SU-DHL-6 (cell line): Measurements from ENCODE around the gene PALLD.

ENCODE experiments used
- H2AFZ ChIP-seq: fragments of 200-600 bp; sonication (generic); 2 replicates; pipeline ENCODE4 v1.6.1; 2014; ENCODE audit warnings: low read depth, mild to moderate bottlenecking, moderate library complexity, mixed read lengths, antibody characterized with exemption, low read length; ENCODE audit not compliant: severe bottlenecking
- H3F3A ChIP-seq: fragments of 200-600 bp; shearing (Covaris generic); 2 replicates; pipeline ENCODE4 v1.6.0; 2016; ENCODE audit warnings: antibody characterized with exemption, mild to moderate bottlenecking; ENCODE audit not compliant: insufficient read depth
- H3K27ac ChIP-seq: fragments of 200-600 bp; sonication (generic); 2 replicates; pipeline ENCODE4 v1.5.1; 2016; ENCODE audit warnings: low read depth, mild to moderate bottlenecking, low read length, moderate library complexity, mixed read lengths
- H3K27me3 ChIP-seq: fragments of 200-600 bp; sonication (generic), shearing (Covaris generic); 2 replicates; pipeline ENCODE4 v1.6.0; 2014; ENCODE audit warnings: mild to moderate bottlenecking, low read length
- H3K36me3 ChIP-seq: fragments of 200-600 bp; sonication (generic); 2 replicates; pipeline ENCODE4 v1.6.1; 2014; ENCODE audit warnings: mild to moderate bottlenecking, low read length, mixed read lengths
- H3K4me2 ChIP-seq: fragments of 300-600, 200-600 bp; shearing (Covaris generic), sonication (generic); 2 replicates; pipeline ENCODE4 v1.6.0; 2014; ENCODE audit warnings: low read length, low read depth, mild to moderate bottlenecking; ENCODE audit not compliant: poor library complexity, severe bottlenecking
- H3K4me3 ChIP-seq: fragments of 200-600 bp; sonication (generic); 2 replicates; pipeline ENCODE4 v1.5.1; 2014; ENCODE audit warnings: antibody characterized with exemption, low read length, mild to moderate bottlenecking, mixed read lengths; ENCODE audit not compliant: insufficient read depth, poor library complexity, severe bottlenecking
- H3K79me2 ChIP-seq: fragments of 200-600 bp; sonication (generic); 2 replicates; pipeline ENCODE4 v1.6.1; 2014; ENCODE audit warnings: mild to moderate bottlenecking, low read length, moderate library complexity; ENCODE audit not compliant: insufficient read depth
- H3K9ac ChIP-seq: fragments of 200-600 bp; sonication (generic); 2 replicates; pipeline ENCODE4 v1.7.0; 2014; ENCODE audit warnings: mild to moderate bottlenecking, low read length
- H3K9me2 ChIP-seq: fragments of 200-600 bp; sonication (generic); replicated peaks from 2 replicates; pipeline ENCODE4 v1.6.1; 2014; ENCODE audit warnings: low read length; ENCODE audit not compliant: insufficient read depth
- H3K9me3 ChIP-seq: fragments of 200-600 bp; sonication (generic); 2 replicates; pipeline ENCODE4 v1.6.1; 2014; ENCODE audit warnings: low read length, mixed read lengths; ENCODE audit not compliant: insufficient read depth
- H4K20me1 ChIP-seq: fragments of 200-600 bp; sonication (generic); 2 replicates; pipeline ENCODE4 v1.6.1; 2014; ENCODE audit warnings: low read depth, mild to moderate bottlenecking, antibody characterized with exemption, low read length, moderate library complexity, mixed read lengths
- EZH2phosphoT487 ChIP-seq: fragments of 200-600 bp; sonication (generic), shearing (Covaris generic); conservative IDR thresholded peaks from 2 replicates; pipeline ENCODE4 v1.6.1; 2018; ENCODE audit warnings: mild to moderate bottlenecking, antibody characterized with exemption, low read length, moderate library complexity, mixed read lengths
- TF ChIP-seq, protein P1 (sequence below): fragments of 200-600 bp; sonication (generic); IDR thresholded peaks from one replicate; pipeline ENCODE4 v1.5.1; 2017; ENCODE audit warnings: antibody characterized with exemption, mild to moderate bottlenecking, low read length, moderate library complexity; ENCODE audit not compliant: insufficient read depth, poor library complexity, severe bottlenecking

PALLD gene

DNA sequence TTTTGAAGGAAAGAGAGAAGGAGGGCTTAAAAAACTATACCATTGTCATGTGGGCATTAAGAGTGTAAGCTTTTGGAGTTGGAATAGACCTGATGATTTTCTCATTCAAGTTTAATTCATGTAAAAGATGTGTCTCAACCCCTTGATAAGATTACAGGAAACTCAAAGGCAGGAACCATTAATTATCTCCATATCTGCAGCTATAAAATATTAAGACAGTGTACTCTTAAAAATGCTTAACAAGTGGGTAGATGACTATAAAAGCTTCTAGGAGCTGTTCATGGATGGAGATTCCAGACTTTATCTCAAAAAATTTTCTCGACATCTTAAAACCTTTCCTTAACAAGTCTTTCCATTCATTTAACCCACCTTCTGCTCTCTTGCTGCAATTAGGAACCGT lies 208.3 kb downstream of the PALLD start:
- H3K79me2 ChIP-seq: no peaks in the 10 kb centered on the region

DNA sequence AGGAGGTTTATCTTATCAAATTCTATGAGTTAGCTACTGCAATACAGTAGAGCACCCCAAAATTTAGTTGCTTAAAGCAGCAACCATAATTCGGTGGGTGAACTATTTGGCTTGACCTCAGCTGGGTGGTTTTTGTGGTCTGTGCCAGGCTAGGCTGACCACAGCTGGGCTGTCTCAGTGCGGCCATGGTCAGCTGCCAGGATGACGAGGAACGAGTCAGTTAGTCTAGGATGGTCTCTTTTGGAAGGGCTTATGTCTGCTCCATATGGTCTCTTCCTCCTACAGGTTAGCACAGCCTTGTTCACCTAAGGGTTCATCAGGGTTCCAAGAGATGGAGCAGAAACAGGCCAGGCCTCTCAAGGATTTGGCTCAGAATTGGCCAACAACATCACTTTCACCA lies 210.4 kb downstream of the PALLD start:
- no peaks in the 10 kb centered on the region for H3K9me3 ChIP-seq
- no peak overlapping the region for H3K4me2 ChIP-seq
- no peak for TF ChIP-seq EZH2phosphoT487
- TF ChIP-seq, protein P1, sequence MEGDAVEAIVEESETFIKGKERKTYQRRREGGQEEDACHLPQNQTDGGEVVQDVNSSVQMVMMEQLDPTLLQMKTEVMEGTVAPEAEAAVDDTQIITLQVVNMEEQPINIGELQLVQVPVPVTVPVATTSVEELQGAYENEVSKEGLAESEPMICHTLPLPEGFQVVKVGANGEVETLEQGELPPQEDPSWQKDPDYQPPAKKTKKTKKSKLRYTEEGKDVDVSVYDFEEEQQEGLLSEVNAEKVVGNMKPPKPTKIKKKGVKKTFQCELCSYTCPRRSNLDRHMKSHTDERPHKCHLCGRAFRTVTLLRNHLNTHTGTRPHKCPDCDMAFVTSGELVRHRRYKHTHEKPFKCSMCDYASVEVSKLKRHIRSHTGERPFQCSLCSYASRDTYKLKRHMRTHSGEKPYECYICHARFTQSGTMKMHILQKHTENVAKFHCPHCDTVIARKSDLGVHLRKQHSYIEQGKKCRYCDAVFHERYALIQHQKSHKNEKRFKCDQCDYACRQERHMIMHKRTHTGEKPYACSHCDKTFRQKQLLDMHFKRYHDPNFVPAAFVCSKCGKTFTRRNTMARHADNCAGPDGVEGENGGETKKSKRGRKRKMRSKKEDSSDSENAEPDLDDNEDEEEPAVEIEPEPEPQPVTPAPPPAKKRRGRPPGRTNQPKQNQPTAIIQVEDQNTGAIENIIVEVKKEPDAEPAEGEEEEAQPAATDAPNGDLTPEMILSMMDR: no peak
- no peak overlapping the region for H3K4me3 ChIP-seq
- H4K20me1 ChIP-seq: no peaks in the 10 kb centered on the region
- no peaks in the 10 kb centered on the region for H3K79me2 ChIP-seq
- no peaks in the 10 kb centered on the region for H3K27me3 ChIP-seq
- no peak overlapping the region for H2AFZ ChIP-seq
- no peaks in the 10 kb centered on the region for H3F3A ChIP-seq
- H3K9ac ChIP-seq: no peak overlapping the region
- no peaks in the 10 kb centered on the region for H3K9me2 ChIP-seq
- H3K27ac ChIP-seq: no peak overlapping the region
- H3K36me3 ChIP-seq: no peaks in the 10 kb centered on the region

More for the DNA sequence above, 208.3 kb downstream of the PALLD start:
- no peak for TF ChIP-seq EZH2phosphoT487
- TF ChIP-seq, protein P1: no peak
- Histone ChIP-seq H4K20me1 (no peaks in the 10 kb centered on the region), H3F3A (no peaks in the 10 kb centered on the region), H3K9me3 (no peaks in the 10 kb centered on the region), H2AFZ (no peak overlapping the region), H3K9me2 (no peaks in the 10 kb centered on the region), H3K9ac (no peak overlapping the region), H3K4me3 (no peak overlapping the region), H3K36me3 (no peaks in the 10 kb centered on the region), H3K4me2 (no peak overlapping the region), H3K27ac (no peak overlapping the region), H3K27me3 (no peaks in the 10 kb centered on the region)

DNA sequence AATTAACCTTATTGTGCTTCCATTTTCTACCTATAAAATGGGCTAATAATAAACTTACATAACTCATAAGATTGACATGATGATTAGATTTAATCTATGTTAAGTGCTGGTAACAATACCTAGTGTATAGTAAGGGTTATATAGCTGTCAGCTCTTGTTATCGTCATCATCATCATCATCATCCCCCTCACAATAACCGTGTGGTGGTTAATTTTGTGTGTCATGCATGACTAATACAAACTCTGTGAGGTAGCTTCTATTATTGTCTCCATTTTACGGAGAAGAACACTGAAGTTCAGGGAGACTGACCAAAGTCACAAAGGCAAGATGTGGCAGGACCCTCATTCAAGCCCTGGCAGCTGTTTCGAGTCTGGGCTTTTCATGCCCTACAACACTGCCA lies 211.3 kb downstream of the PALLD start:
- Histone ChIP-seq H4K20me1 (no peaks in the 10 kb centered on the region), H3F3A (no peaks in the 10 kb centered on the region), H3K79me2 (no peaks in the 10 kb centered on the region), H3K4me2 (no peak overlapping the region), H3K27me3 (no peaks in the 10 kb centered on the region), H3K9me3 (no peaks in the 10 kb centered on the region), H3K4me3 (no peak overlapping the region), H3K36me3 (no peaks in the 10 kb centered on the region), H3K9ac (no peak overlapping the region), H3K9me2 (no peaks in the 10 kb centered on the region), H3K27ac (no peak overlapping the region), H2AFZ (no peak overlapping the region)
- TF ChIP-seq EZH2phosphoT487: no peak
- TF ChIP-seq, protein P1: no peak
